LNCAP (cell line): ENCODE measurements around the gene CRAT.

Experiments
- TF ChIP-seq, protein P1 (sequence below): fragments of 450-650 bp; IDR thresholded peaks from 2 replicates; pipeline ENCODE4 v1.5.1; 2017; ENCODE audit warnings: mild to moderate bottlenecking

Gene CRAT

DNA sequence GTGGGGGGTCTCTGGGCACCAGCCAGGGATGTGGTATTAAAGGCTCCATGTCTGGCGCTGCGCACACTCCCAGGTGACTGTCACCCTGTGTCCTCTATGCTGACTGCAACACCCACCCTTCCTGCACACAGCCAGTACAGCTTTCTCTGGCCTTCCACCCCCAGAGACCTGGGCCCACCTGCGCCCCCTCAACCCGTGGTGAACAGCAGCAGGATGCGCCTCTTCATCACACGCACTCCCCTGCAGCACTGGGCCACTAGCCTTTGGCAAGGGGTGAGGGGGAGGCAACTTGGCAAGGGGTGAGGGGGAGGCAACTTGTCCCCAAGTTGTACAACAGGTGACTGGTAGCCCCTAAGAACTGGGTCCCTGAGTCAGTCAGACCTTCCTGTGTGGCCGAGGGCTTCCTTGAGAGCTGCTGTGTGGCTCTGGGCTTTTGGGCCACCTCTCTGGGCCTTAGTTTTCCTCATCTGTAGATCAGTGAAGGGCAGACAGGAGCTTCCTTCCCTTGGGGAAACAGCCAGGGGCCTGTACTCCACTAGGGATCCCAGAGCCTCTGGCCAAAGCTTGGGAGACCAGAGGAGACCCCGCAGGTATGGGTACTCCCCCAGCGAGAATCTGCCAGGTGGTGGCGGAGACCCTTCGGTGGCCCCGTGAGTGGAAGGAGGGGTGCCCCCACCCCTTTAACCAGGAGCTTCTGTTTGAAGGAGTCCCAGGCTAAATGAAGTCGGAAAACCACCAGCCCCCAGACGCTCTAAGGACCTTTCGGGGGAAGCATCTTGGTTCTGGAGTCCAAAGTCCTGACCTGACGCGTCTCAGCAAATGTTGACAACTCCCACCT, 4.5 kb downstream of the CRAT start:
- TF ChIP-seq, protein P1, sequence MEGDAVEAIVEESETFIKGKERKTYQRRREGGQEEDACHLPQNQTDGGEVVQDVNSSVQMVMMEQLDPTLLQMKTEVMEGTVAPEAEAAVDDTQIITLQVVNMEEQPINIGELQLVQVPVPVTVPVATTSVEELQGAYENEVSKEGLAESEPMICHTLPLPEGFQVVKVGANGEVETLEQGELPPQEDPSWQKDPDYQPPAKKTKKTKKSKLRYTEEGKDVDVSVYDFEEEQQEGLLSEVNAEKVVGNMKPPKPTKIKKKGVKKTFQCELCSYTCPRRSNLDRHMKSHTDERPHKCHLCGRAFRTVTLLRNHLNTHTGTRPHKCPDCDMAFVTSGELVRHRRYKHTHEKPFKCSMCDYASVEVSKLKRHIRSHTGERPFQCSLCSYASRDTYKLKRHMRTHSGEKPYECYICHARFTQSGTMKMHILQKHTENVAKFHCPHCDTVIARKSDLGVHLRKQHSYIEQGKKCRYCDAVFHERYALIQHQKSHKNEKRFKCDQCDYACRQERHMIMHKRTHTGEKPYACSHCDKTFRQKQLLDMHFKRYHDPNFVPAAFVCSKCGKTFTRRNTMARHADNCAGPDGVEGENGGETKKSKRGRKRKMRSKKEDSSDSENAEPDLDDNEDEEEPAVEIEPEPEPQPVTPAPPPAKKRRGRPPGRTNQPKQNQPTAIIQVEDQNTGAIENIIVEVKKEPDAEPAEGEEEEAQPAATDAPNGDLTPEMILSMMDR, result no peak

- TF ChIP-seq, protein P1, result no peak
These were observed 6.5 kb downstream of the CRAT start for GRCh38 chr9:129104051-129104450.

GRCh38 chr9:129103595-129103965, 7.0 kb downstream of the CRAT start:
- TF ChIP-seq, protein P1, result no peak

DNA sequence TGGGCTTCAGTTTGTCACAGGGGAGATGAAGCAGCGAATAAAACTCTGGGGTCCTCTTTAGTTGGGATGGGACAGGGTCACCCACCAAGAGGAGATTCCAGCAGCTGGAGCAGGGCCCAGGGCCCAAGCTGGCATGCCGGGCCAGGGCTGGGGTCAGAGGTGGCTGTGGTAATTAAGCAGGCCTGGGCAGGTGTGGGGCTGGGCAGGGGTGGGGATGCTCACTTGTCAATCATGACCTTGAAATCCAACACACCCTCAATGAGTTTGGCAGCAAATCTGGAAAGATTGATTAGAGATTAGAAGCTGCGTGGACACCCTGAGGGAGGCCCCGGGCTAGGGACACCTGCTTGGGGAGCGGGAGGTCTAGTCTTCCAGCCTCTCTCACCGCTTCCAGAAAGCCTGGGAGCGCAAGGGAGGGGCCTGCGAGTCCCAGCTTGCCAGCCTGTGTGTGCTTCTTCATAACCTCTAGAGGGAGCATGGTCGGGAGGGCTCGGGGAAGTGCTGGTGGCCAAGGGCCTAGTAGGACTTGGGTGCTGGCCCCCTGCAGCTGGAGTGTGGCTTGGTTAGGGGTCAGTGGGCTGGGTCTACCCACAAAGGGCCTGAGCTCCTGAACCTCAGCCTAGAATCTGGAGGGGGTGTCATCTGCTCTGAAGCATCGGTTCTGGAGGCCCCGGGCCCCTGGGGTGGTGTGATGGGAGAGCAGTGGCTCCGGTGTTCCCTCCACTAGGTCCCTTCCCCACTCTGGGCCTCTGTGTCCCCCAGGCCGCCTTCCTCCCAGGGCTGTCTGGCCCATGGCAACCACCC, 7.6 kb downstream of the CRAT start:
- TF ChIP-seq, protein P1, result peak; percentile 37

GRCh38 chr9:129102095-129102525, 8.5 kb downstream of the CRAT start:
- TF ChIP-seq, protein P1, result no peak

DNA sequence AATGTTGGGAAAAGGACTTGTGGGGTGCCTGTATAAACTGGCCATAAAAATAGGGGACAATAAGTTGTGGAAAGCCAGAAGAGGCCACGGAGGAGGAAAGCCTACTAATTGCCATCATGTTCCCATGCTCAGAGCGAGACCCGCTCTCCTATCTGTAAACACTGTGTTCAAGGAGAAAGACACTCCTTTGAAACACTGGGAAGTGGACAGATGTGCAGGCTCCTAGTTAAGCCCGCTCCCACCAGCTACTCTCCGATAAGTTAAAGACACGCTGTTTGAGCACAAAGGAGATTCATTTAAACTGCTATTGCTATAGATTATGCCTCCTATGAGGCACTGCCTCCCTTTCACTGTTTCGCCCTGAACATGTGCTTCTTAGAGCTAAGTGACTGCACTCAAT, 9.3 kb downstream of the CRAT start:
- TF ChIP-seq, protein P1, result no peak

- TF ChIP-seq, protein P1, result no peak
These were observed 10.0 kb downstream of the CRAT start for GRCh38 chr9:129100383-129101169.
